ENCODE measurements around the gene PSMB7. TPM values are rescaled to one million over a fixed set of nuclear protein-coding genes. Genes with fewer than 3 reads are reported as not detected.

PSMB7 gene
- total RNA-seq, 1 experiment from 2014 or later = 187 TPM

DNA sequence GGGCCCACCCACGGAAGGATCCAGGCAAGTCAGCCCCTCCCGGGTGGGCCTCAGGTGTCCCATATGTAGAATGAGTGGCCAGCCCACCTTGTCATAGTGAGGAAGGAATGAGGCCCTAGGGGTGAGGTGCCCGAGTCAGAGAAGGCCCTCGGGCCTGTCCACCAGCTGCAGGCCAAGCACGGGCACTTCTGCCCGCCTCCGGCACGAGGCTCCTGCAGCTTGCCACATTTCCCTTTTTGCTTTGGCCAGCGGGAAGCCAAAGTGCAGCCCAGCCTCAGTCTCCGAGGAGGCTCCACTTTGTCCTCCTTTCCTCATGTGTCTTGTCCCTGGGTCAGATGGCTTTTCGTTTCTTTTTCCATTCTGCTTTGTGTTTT, 72.9 kb downstream of the PSMB7 start:
- H3K36me3 Mint-ChIP-seq = peaks cover 13% of the 10 kb centered on the region
- TF ChIP-seq, protein P1, sequence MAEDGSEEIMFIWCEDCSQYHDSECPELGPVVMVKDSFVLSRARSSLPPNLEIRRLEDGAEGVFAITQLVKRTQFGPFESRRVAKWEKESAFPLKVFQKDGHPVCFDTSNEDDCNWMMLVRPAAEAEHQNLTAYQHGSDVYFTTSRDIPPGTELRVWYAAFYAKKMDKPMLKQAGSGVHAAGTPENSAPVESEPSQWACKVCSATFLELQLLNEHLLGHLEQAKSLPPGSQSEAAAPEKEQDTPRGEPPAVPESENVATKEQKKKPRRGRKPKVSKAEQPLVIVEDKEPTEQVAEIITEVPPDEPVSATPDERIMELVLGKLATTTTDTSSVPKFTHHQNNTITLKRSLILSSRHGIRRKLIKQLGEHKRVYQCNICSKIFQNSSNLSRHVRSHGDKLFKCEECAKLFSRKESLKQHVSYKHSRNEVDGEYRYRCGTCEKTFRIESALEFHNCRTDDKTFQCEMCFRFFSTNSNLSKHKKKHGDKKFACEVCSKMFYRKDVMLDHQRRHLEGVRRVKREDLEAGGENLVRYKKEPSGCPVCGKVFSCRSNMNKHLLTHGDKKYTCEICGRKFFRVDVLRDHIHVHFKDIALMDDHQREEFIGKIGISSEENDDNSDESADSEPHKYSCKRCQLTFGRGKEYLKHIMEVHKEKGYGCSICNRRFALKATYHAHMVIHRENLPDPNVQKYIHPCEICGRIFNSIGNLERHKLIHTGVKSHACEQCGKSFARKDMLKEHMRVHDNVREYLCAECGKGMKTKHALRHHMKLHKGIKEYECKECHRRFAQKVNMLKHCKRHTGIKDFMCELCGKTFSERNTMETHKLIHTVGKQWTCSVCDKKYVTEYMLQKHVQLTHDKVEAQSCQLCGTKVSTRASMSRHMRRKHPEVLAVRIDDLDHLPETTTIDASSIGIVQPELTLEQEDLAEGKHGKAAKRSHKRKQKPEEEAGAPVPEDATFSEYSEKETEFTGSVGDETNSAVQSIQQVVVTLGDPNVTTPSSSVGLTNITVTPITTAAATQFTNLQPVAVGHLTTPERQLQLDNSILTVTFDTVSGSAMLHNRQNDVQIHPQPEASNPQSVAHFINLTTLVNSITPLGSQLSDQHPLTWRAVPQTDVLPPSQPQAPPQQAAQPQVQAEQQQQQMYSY (CRISPR knock-in tag; IDR thresholded peaks at IDR 0.05) = no peak
- TF ChIP-seq NR1H2 (CRISPR knock-in tag; IDR thresholded peaks at IDR 0.05) = no peak
- no peak for TF ChIP-seq NFATC4 (CRISPR knock-in tag; IDR thresholded peaks at IDR 0.05)
- TF ChIP-seq, protein P2, sequence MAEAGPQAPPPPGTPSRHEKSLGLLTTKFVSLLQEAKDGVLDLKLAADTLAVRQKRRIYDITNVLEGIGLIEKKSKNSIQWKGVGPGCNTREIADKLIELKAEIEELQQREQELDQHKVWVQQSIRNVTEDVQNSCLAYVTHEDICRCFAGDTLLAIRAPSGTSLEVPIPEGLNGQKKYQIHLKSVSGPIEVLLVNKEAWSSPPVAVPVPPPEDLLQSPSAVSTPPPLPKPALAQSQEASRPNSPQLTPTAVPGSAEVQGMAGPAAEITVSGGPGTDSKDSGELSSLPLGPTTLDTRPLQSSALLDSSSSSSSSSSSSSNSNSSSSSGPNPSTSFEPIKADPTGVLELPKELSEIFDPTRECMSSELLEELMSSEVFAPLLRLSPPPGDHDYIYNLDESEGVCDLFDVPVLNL (CRISPR knock-in tag; IDR thresholded peaks at IDR 0.05; ENCODE audit: borderline replicate concordance, low read depth) = no peak
- no peak for TF ChIP-seq ZNF138 (CRISPR knock-in tag; conservative IDR thresholded peaks at IDR 0.05)
- TF ChIP-seq ESRRA (CRISPR knock-in tag; IDR thresholded peaks at IDR 0.05; ENCODE audit: borderline replicate concordance) = no peak
- TF ChIP-seq FOXJ3 (CRISPR knock-in tag; IDR thresholded peaks at IDR 0.05; ENCODE audit: borderline replicate concordance) = no peak
- no peak for TF ChIP-seq TP53 (CRISPR knock-in tag; IDR thresholded peaks at IDR 0.05)
- TF ChIP-seq, protein P3, sequence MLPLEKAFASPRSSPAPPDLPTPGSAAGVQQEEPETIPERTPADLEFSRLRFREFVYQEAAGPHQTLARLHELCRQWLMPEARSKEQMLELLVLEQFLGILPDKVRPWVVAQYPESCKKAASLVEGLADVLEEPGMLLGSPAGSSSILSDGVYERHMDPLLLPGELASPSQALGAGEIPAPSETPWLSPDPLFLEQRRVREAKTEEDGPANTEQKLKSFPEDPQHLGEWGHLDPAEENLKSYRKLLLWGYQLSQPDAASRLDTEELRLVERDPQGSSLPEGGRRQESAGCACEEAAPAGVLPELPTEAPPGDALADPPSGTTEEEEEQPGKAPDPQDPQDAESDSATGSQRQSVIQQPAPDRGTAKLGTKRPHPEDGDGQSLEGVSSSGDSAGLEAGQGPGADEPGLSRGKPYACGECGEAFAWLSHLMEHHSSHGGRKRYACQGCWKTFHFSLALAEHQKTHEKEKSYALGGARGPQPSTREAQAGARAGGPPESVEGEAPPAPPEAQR (CRISPR knock-in tag; IDR thresholded peaks at IDR 0.05) = no peak
- TF ChIP-seq TCF7 (CRISPR knock-in tag; IDR thresholded peaks at IDR 0.05; ENCODE audit: low read depth) = no peak
- no peak for TF ChIP-seq ETV6 (CRISPR knock-in tag; IDR thresholded peaks at IDR 0.05)
- no peak for TF ChIP-seq NR2C2 (CRISPR knock-in tag; IDR thresholded peaks at IDR 0.05)
- ATAC-seq (no peak), DNase-seq (ENCODE audit: low spot score) (no peak)
- H3K4me3 Mint-ChIP-seq = no peak overlapping the region
- ChIA-PET CTCF (interaction anchor here (0.6 to 2.2 kb wide), 8 partner anchors 8 to 216 kb away, joined by 3 to 10 read pairs (median 4); no protein-coding TSS in a partner anchor), POLR2A (no interaction called here)
- H3K4me1 Mint-ChIP-seq = peaks cover 13% of the 10 kb centered on the region
- H3K9me3 Mint-ChIP-seq = peaks cover 10% of the 10 kb centered on the region
- H3K27me3 Mint-ChIP-seq (ENCODE audit: low read depth) = no peaks in the 10 kb centered on the region
- H3K27ac Mint-ChIP-seq = peak overlapping the region; percentile 7; the same call in 1 of the 2 replicates

DNA sequence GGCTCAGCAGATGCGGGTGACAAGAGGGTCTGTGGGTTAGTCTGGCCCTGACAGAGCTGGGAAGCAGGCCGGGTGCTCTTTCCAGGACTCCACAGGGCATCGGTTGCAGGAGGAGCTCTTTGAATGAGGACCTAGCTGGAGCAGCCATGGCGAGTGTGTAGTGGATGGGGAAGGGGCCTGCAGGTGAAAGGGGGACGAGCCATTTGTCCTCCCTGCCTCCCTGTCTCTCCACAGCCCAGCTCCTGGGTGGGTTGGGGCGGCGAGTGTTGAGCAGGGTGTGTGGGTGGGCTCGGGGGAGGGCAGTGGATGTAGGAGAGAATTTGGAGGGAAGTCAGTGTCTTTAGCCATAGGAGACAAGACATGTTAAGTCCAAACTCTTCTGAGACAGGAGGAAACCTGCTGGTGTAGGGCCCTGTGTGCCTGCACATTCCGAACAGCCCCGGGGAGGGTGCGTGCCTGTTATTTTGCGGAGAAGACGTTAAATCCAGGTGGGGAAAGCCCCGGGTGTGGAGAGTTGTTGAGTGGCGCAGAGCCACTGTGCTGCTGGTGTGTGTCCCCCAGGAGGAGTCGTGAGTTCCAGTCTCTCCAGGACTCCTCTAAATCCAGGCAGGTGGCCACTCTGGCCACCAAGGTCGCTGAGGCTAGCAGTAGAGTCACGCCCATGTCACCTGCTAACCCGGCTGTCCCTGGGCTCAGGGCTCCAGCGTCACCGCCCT, 73.6 kb downstream of the PSMB7 start:
- peaks cover 18% of the 10 kb centered on the region for H3K36me3 Mint-ChIP-seq
- H3K9me3 Mint-ChIP-seq = peaks cover 14% of the 10 kb centered on the region
- ChIA-PET CTCF (interaction anchor here (0.9 to 3.0 kb wide), 3 partner anchors 17 to 215 kb away, joined by 3 to 14 read pairs (median 7); no protein-coding TSS in a partner anchor), POLR2A (no interaction called here)
- ATAC-seq (no peak), DNase-seq (ENCODE audit: low spot score) (no peak)
- TF ChIP-seq CBFB (CRISPR knock-in tag; IDR thresholded peaks at IDR 0.05; ENCODE audit: low read depth) (no peak), CREM (CRISPR knock-in tag; IDR thresholded peaks at IDR 0.05) (no peak), JUN (CRISPR knock-in tag; IDR thresholded peaks at IDR 0.05) (no peak), ZNF423 (CRISPR knock-in tag; IDR thresholded peaks at IDR 0.05) (no peak), NFATC4 (CRISPR knock-in tag; IDR thresholded peaks at IDR 0.05) (no peak), KAT7 (CRISPR knock-in tag; IDR thresholded peaks at IDR 0.05; ENCODE audit: borderline replicate concordance) (no peak), JAZF1 (CRISPR knock-in tag; IDR thresholded peaks at IDR 0.05) (no peak), GTF2I (CRISPR knock-in tag; conservative IDR thresholded peaks at IDR 0.05) (no peak)
- TF ChIP-seq, protein P4, sequence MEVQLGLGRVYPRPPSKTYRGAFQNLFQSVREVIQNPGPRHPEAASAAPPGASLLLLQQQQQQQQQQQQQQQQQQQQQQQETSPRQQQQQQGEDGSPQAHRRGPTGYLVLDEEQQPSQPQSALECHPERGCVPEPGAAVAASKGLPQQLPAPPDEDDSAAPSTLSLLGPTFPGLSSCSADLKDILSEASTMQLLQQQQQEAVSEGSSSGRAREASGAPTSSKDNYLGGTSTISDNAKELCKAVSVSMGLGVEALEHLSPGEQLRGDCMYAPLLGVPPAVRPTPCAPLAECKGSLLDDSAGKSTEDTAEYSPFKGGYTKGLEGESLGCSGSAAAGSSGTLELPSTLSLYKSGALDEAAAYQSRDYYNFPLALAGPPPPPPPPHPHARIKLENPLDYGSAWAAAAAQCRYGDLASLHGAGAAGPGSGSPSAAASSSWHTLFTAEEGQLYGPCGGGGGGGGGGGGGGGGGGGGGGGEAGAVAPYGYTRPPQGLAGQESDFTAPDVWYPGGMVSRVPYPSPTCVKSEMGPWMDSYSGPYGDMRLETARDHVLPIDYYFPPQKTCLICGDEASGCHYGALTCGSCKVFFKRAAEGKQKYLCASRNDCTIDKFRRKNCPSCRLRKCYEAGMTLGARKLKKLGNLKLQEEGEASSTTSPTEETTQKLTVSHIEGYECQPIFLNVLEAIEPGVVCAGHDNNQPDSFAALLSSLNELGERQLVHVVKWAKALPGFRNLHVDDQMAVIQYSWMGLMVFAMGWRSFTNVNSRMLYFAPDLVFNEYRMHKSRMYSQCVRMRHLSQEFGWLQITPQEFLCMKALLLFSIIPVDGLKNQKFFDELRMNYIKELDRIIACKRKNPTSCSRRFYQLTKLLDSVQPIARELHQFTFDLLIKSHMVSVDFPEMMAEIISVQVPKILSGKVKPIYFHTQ (CRISPR knock-in tag; IDR thresholded peaks at IDR 0.05) = no peak
- TF ChIP-seq, protein P5, sequence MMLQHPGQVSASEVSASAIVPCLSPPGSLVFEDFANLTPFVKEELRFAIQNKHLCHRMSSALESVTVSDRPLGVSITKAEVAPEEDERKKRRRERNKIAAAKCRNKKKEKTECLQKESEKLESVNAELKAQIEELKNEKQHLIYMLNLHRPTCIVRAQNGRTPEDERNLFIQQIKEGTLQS (CRISPR knock-in tag; conservative IDR thresholded peaks at IDR 0.05) = no peak
- TF ChIP-seq, protein P6, sequence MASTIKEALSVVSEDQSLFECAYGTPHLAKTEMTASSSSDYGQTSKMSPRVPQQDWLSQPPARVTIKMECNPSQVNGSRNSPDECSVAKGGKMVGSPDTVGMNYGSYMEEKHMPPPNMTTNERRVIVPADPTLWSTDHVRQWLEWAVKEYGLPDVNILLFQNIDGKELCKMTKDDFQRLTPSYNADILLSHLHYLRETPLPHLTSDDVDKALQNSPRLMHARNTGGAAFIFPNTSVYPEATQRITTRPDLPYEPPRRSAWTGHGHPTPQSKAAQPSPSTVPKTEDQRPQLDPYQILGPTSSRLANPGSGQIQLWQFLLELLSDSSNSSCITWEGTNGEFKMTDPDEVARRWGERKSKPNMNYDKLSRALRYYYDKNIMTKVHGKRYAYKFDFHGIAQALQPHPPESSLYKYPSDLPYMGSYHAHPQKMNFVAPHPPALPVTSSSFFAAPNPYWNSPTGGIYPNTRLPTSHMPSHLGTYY (CRISPR knock-in tag; IDR thresholded peaks at IDR 0.05) = no peak
- TF ChIP-seq, protein P7, sequence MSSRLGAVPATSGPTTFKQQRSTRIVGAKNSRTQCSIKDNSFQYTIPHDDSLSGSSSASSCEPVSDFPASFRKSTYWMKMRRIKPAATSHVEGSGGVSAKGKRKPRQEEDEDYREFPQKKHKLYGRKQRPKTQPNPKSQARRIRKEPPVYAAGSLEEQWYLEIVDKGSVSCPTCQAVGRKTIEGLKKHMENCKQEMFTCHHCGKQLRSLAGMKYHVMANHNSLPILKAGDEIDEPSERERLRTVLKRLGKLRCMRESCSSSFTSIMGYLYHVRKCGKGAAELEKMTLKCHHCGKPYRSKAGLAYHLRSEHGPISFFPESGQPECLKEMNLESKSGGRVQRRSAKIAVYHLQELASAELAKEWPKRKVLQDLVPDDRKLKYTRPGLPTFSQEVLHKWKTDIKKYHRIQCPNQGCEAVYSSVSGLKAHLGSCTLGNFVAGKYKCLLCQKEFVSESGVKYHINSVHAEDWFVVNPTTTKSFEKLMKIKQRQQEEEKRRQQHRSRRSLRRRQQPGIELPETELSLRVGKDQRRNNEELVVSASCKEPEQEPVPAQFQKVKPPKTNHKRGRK (CRISPR knock-in tag; IDR thresholded peaks at IDR 0.05; ENCODE audit: borderline replicate concordance) = no peak
- no peaks in the 10 kb centered on the region for H3K27me3 Mint-ChIP-seq (ENCODE audit: low read depth)
- peaks cover 13% of the 10 kb centered on the region for H3K4me1 Mint-ChIP-seq
- no peak overlapping the region for H3K4me3 Mint-ChIP-seq
- H3K27ac Mint-ChIP-seq = no peak overlapping the region

Data from WTC11 (cell line).